LoVo (cell line): ENCODE data around the gene BCL11B.

Experiments used
- DNase-seq: peaks from one replicate; pipeline ENCODE4 v3.0.0-alpha.2; 2016; ENCODE audit warnings: low spot score

Gene BCL11B

DNA sequence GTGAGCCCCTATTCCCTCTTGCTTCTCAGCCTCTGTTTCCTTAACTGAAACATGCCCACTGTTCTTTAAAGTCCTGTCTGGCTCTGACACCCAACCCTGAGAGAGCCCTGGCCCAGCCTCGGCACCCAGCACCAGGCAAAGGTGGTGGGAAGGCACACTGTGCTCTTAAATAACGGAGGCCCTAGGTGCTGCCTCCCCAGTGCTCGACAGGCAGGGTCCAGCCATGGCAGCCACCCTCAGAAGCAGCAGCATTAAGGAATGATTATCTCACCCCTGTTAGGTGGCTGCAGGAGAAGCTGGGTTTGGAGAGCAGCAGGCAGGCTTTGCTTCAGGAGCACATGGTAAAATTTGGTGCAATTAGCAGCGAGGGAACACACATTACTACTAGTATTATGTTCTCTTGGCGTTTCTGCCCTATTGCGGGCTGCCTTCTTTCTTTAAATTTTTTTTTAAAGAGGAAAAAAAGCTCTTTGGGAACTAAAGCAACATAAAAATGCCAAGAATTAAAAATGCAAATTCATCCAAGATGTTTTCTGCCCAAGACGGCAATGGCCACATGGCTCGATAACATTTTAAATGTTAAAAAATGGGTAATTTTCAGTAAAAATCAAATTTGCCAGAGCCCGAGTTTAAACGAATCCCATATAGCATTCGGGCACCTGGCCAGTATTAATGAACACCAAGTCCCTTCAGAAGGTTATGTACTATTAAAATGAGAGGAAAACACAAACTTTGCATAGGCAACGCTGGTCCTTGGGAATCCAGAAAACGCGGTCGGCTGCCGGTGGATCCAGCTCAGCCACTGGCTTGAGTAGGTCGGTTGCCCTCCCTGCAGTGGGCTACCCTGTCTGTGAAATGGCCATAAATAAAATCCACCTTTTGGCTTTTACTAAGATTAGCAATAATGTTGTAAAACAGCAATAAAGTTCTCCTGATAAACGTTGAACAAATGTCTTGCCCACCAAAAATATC lies 152.2 kb downstream of the BCL11B start:
- DNase-seq = no peak
